HCT116 (cell line): Measurements from ENCODE around the gene POU5F1. TPM values are rescaled to one million over a fixed set of nuclear protein-coding genes. Genes with fewer than 3 reads are reported as not detected.

Experiments used
- ATAC-seq: fragments of 200-7000 bp; cut with Tn5 transposase; 2 replicates; pipeline ENCODE4 v1.9.1; 2020; ENCODE audit warnings: mild to moderate bottlenecking, moderate library complexity
- BruUV-seq: library from RNA; stranded (reverse); fragments of 400-500 nt; replicated peaks from 2 replicates; lab custom pipeline; 2021; lab: Mats Ljungman, UMichigan
- CTCF ChIA-PET: fragments of 300-600 bp; sonication (Branson Sonifier 250); formaldehyde crosslinking; loops from one replicate; lab custom pipeline; 2021; ENCODE audit warnings: antibody characterized with exemption; lab: Charles Lee
- POLR2A ChIA-PET: fragments of 300-600, 350-600 bp; sonication (Branson Sonifier 250); formaldehyde crosslinking; loops from one replicate; lab custom pipeline; 2021; ENCODE audit warnings: antibody characterized with exemption; lab: Charles Lee
- RAD21 ChIA-PET, 2 experiments: fragments of 300-600 bp; sonication (Branson Sonifier 250); formaldehyde crosslinking; loops; one replicate each; lab custom pipeline; 2023; ENCODE audit warnings: low total read pairs in 2 of 2; ENCODE audit not compliant: uncharacterized antibody in 2 of 2, unreplicated experiment in 2 of 2, low non-redundant PET in 1 of 2; lab: Charles Lee
- DNase-seq: peaks from one replicate; pipeline ENCODE4 v3.0.0-alpha.2; 2010; ENCODE audit warnings: low read depth, low spot score
- H2AFZ ChIP-seq: fragments of 200-600 bp; shearing (Covaris generic), sonication (generic); 2 replicates; pipeline ENCODE4 v1.6.1; 2017; ENCODE audit warnings: low read depth, mixed run types, mixed read lengths, antibody characterized with exemption, low read length; ENCODE audit not compliant: poor library complexity, severe bottlenecking
- H3K27ac ChIP-seq: 2 replicates; pipeline ENCODE4 v1.5.1; 2012; ENCODE audit warnings: low read depth, low read length
- H3K27me3 ChIP-seq: fragments of 200-600 bp; sonication (generic); 2 replicates; pipeline ENCODE4 v1.6.1; 2016; ENCODE audit warnings: mixed run types, low read length, mixed read lengths; ENCODE audit not compliant: insufficient read depth
- H3K36me3 ChIP-seq, 2 experiments: fragments of 200-500 bp in 1 of 2; fragments of 200-600 bp in 1 of 2; sonication (Bioruptor generic) in 1 of 2; sonication (generic) in 1 of 2; 2 replicates each; pipeline versions ENCODE4 v1.5.1 to v1.6.1; 2014 to 2016; ENCODE audit warnings: low read length in 2 of 2, inconsistent platforms in 1 of 2, mixed read lengths in 1 of 2, mixed run types in 1 of 2; ENCODE audit not compliant: insufficient read depth in 2 of 2, control insufficient read depth in 1 of 2
- H3K4me1 ChIP-seq, 2 experiments: fragments of 200-600 bp in 1 of 2; sonication (generic) in 1 of 2; 2 replicates each; pipeline versions ENCODE4 v1.5.1 to v1.6.1; 2012 to 2017; ENCODE audit warnings: low read length in 2 of 2, inconsistent platforms in 1 of 2, mild to moderate bottlenecking in 1 of 2, mixed read lengths in 1 of 2, mixed run types in 1 of 2, moderate library complexity in 1 of 2; ENCODE audit not compliant: insufficient read depth in 2 of 2, control insufficient read depth in 1 of 2
- H3K4me2 ChIP-seq: fragments of 200-600 bp; sonication (generic); 2 replicates; pipeline ENCODE4 v1.6.1; 2017; ENCODE audit warnings: mixed run types, low read length, mixed read lengths
- H3K4me3 ChIP-seq, 2 experiments: fragments of 200-600 bp in 1 of 2; sonication (generic) in 1 of 2; replicated peaks in 1 of 2; 2 replicates each; pipeline ENCODE4 v1.5.1; 2011 to 2016; ENCODE audit warnings: low read length in 2 of 2, control low read depth in 1 of 2, low read depth in 1 of 2, mild to moderate bottlenecking in 1 of 2, mixed read lengths in 1 of 2, mixed run types in 1 of 2
- H3K79me2 ChIP-seq: fragments of 200-600 bp; sonication (generic); 2 replicates; pipeline ENCODE4 v1.6.1; 2017; ENCODE audit warnings: mild to moderate bottlenecking, mixed run types, low read length, moderate library complexity, mixed read lengths; ENCODE audit not compliant: insufficient read depth
- H3K9ac ChIP-seq: fragments of 200-600 bp; sonication (generic); 2 replicates; pipeline ENCODE4 v1.6.1; 2016; ENCODE audit warnings: low read length, mixed read lengths
- H3K9me2 ChIP-seq: fragments of 200-600 bp; sonication (generic), shearing (Covaris generic); 2 replicates; pipeline ENCODE4 v1.6.1; 2017; ENCODE audit warnings: mixed run types, mild to moderate bottlenecking, moderate library complexity; ENCODE audit not compliant: insufficient read depth
- H3K9me3 ChIP-seq, 2 experiments: fragments of 200-500 bp in 1 of 2; fragments of 200-600 bp in 1 of 2; sonication (Bioruptor generic) in 1 of 2; sonication (generic) in 1 of 2; 2 replicates each; pipeline ENCODE4 v1.6.1; 2014 to 2017; ENCODE audit warnings: low read length in 2 of 2, mixed read lengths in 2 of 2, inconsistent platforms in 1 of 2, low read depth in 1 of 2, mild to moderate bottlenecking in 1 of 2, mixed run types in 1 of 2, moderate library complexity in 1 of 2; ENCODE audit not compliant: control insufficient read depth in 1 of 2, insufficient read depth in 1 of 2
- H4K20me1 ChIP-seq: fragments of 200-600 bp; sonication (generic), shearing (Covaris generic); 2 replicates; pipeline ENCODE4 v1.6.1; 2017; ENCODE audit warnings: mixed run types, mild to moderate bottlenecking, moderate library complexity; ENCODE audit not compliant: insufficient read depth
- CBX3 ChIP-seq: IDR thresholded peaks from 2 replicates; pipeline ENCODE4 v1.6.1; 2012; ENCODE audit warnings: low read depth
- CTCF ChIP-seq, 3 experiments: fragments of 200-600 bp in 1 of 3; sonication (generic) in 1 of 3; IDR thresholded peaks in 2 of 3; conservative IDR thresholded peaks in 1 of 3; 2 replicates each; pipeline ENCODE4 v1.5.1; 2012 to 2017; ENCODE audit warnings: low read depth in 2 of 3, low read length in 2 of 3, antibody characterized with exemption in 1 of 3, borderline replicate concordance in 1 of 3, control low read depth in 1 of 3, mild to moderate bottlenecking in 1 of 3, mixed read lengths in 1 of 3, mixed run types in 1 of 3, moderate library complexity in 1 of 3; ENCODE audit not compliant: insufficient read depth in 1 of 3
- EGR1 ChIP-seq: IDR thresholded peaks from 2 replicates; pipeline ENCODE4 v1.6.1; 2012; ENCODE audit warnings: low read depth
- ELF1 ChIP-seq: IDR thresholded peaks from 2 replicates; pipeline ENCODE4 v1.6.1; 2012; ENCODE audit warnings: low read depth, borderline replicate concordance
- EZH2phosphoT487 ChIP-seq: fragments of 200-600 bp; IDR thresholded peaks from 2 replicates; pipeline ENCODE4 v1.6.1; 2018; ENCODE audit warnings: antibody characterized with exemption, borderline replicate concordance
- FOSL1 ChIP-seq: IDR thresholded peaks from 2 replicates; pipeline ENCODE4 v1.6.1; 2012; ENCODE audit warnings: low read depth
- JUND ChIP-seq: IDR thresholded peaks from 2 replicates; pipeline ENCODE4 v1.6.1; 2012
- MAX ChIP-seq: IDR thresholded peaks from 2 replicates; pipeline ENCODE4 v1.6.1; 2012
- POLR2A ChIP-seq: IDR thresholded peaks from 2 replicates; pipeline ENCODE4 v1.7.0; 2011; ENCODE audit warnings: borderline replicate concordance; ENCODE audit not compliant: insufficient read depth, insufficient read length; ENCODE audit errors: extremely low read depth
- POLR2AphosphoS5 ChIP-seq: IDR thresholded peaks from 2 replicates; pipeline ENCODE4 v1.6.1; 2011; ENCODE audit warnings: mild to moderate bottlenecking, low read depth, low read length, moderate library complexity
- SP1 ChIP-seq: IDR thresholded peaks from 2 replicates; pipeline ENCODE4 v1.6.1; 2012; ENCODE audit warnings: low read depth
- SRF ChIP-seq: IDR thresholded peaks from 2 replicates; pipeline ENCODE4 v1.6.1; 2012; ENCODE audit warnings: low read depth
- ZFX ChIP-seq: fragments of 450-650 bp; IDR thresholded peaks from 2 replicates; pipeline ENCODE4 v1.6.1; 2017
- ZNF274 ChIP-seq: fragments of 200-500 bp; sonication (Bioruptor generic); IDR thresholded peaks from 2 replicates; pipeline ENCODE4 v1.6.1; 2014; ENCODE audit warnings: mild to moderate bottlenecking, low read depth, low read length, inconsistent platforms
- intact Hi-C: fragments of 100-400 bp; cut with micrococcal nuclease; formaldehyde crosslinking; loops from 2 replicates; pipeline ENCODE4 v1.10.0; 2022
- total RNA-seq: library from RNA; stranded (reverse); gene quantifications from one replicate; pipeline ENCODE4 v1.2.1, GENCODE V29; 2021; ENCODE audit not compliant: unreplicated experiment
- TF ChIP-seq, protein P1 (sequence below): IDR thresholded peaks from 2 replicates; pipeline ENCODE4 v1.6.1; 2012; ENCODE audit warnings: low read depth
- TF ChIP-seq, protein P2 (sequence below): IDR thresholded peaks from 2 replicates; pipeline ENCODE4 v1.6.1; 2011; ENCODE audit warnings: mild to moderate bottlenecking, low read length, moderate library complexity; ENCODE audit not compliant: insufficient replicate concordance; ENCODE audit errors: extremely low read depth

The POU5F1 gene
- total RNA-seq, 1 experiment from 2014 or later = 1.9 TPM

GRCh38 chr6:31126396-31127175, 43.9 kb downstream of the POU5F1 start:
- no peak for ATAC-seq

More at GRCh38 chr6:31126396-31127175, 43.9 kb downstream of the POU5F1 start:
- ChIA-PET POLR2A (interaction anchor here (1.4 to 1.6 kb wide), 2 partner anchors 10 to 12 kb away, joined by 4 to 5 read pairs; partner anchors contain the start of gene PSORS1C1), RAD21 (no interaction called here), CTCF (interaction anchor here (0.7 to 1.3 kb wide), 3 partner anchors 12 to 84 kb away, joined by 3 read pairs; partner anchors contain the start of gene PSORS1C1)
- Histone ChIP-seq H3K9ac (no peak overlapping the region), H3K27me3 (no peaks in the 10 kb centered on the region), H4K20me1 (no peaks in the 10 kb centered on the region), H3K4me1 (peaks cover 41 to 55% of the 10 kb centered on the region in 2 experiments), H3K27ac (no peak overlapping the region), H3K9me2 (no peaks in the 10 kb centered on the region), H3K4me3 (no peak overlapping the region), H3K9me3 (no peaks in the 10 kb centered on the region), H3K36me3 (no peaks in the 10 kb centered on the region), H2AFZ (no peak overlapping the region), H3K4me2 (no peak overlapping the region), H3K79me2 (no peaks in the 10 kb centered on the region)
- intact Hi-C loops = no loop called here
- TF ChIP-seq ZFX (no peak), SRF (no peak), SP1 (no peak), MAX (no peak), CTCF (IDR thresholded peaks at IDR 0.05 in 2 of 3, conservative IDR thresholded peaks at IDR 0.05 in 1 of 3; ENCODE audit: borderline replicate concordance in 1 of 3, insufficient read depth in 1 of 3, low read depth in 2 of 3, low read length in 2 of 3) (no peak), FOSL1 (no peak), EGR1 (no peak), JUND (no peak), ZNF274 (no peak), POLR2A (no peak), POLR2AphosphoS5 (no peak), CBX3 (no peak), EZH2phosphoT487 (no peak), ELF1 (no peak)
- TF ChIP-seq, protein P1, sequence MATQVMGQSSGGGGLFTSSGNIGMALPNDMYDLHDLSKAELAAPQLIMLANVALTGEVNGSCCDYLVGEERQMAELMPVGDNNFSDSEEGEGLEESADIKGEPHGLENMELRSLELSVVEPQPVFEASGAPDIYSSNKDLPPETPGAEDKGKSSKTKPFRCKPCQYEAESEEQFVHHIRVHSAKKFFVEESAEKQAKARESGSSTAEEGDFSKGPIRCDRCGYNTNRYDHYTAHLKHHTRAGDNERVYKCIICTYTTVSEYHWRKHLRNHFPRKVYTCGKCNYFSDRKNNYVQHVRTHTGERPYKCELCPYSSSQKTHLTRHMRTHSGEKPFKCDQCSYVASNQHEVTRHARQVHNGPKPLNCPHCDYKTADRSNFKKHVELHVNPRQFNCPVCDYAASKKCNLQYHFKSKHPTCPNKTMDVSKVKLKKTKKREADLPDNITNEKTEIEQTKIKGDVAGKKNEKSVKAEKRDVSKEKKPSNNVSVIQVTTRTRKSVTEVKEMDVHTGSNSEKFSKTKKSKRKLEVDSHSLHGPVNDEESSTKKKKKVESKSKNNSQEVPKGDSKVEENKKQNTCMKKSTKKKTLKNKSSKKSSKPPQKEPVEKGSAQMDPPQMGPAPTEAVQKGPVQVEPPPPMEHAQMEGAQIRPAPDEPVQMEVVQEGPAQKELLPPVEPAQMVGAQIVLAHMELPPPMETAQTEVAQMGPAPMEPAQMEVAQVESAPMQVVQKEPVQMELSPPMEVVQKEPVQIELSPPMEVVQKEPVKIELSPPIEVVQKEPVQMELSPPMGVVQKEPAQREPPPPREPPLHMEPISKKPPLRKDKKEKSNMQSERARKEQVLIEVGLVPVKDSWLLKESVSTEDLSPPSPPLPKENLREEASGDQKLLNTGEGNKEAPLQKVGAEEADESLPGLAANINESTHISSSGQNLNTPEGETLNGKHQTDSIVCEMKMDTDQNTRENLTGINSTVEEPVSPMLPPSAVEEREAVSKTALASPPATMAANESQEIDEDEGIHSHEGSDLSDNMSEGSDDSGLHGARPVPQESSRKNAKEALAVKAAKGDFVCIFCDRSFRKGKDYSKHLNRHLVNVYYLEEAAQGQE = no peak
- TF ChIP-seq, protein P2, sequence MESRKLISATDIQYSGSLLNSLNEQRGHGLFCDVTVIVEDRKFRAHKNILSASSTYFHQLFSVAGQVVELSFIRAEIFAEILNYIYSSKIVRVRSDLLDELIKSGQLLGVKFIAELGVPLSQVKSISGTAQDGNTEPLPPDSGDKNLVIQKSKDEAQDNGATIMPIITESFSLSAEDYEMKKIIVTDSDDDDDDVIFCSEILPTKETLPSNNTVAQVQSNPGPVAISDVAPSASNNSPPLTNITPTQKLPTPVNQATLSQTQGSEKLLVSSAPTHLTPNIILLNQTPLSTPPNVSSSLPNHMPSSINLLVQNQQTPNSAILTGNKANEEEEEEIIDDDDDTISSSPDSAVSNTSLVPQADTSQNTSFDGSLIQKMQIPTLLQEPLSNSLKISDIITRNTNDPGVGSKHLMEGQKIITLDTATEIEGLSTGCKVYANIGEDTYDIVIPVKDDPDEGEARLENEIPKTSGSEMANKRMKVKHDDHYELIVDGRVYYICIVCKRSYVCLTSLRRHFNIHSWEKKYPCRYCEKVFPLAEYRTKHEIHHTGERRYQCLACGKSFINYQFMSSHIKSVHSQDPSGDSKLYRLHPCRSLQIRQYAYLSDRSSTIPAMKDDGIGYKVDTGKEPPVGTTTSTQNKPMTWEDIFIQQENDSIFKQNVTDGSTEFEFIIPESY = no peak
- DNase-seq = no peak
- BruUV-seq = no TSS peak
